ENCODE measurements around the gene ODF4. TPM values are rescaled to one million over a fixed set of nuclear protein-coding genes. Genes with fewer than 3 reads are reported as not detected.

Gene ODF4
- total and polyA plus RNA-seq, 2 of the 13 experiments (the other 11 are each of a cell fraction or from before 2014, with no cell fraction given), result not detected

DNA sequence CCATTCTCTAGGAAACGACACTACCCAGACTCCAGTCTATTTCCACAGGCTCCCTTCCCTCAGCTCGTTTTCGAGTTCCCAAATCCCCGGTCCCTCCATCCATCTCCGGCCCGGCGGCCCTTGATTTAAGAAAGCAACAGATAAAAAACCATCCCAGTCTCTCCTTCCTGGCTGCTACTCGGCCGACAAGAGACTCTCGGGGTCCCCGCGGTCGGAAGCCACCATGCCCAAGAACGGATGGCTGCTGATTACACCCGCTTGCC is 43.2 kb downstream of the ODF4 start (continued):
- TF ChIP-seq, protein P1, sequence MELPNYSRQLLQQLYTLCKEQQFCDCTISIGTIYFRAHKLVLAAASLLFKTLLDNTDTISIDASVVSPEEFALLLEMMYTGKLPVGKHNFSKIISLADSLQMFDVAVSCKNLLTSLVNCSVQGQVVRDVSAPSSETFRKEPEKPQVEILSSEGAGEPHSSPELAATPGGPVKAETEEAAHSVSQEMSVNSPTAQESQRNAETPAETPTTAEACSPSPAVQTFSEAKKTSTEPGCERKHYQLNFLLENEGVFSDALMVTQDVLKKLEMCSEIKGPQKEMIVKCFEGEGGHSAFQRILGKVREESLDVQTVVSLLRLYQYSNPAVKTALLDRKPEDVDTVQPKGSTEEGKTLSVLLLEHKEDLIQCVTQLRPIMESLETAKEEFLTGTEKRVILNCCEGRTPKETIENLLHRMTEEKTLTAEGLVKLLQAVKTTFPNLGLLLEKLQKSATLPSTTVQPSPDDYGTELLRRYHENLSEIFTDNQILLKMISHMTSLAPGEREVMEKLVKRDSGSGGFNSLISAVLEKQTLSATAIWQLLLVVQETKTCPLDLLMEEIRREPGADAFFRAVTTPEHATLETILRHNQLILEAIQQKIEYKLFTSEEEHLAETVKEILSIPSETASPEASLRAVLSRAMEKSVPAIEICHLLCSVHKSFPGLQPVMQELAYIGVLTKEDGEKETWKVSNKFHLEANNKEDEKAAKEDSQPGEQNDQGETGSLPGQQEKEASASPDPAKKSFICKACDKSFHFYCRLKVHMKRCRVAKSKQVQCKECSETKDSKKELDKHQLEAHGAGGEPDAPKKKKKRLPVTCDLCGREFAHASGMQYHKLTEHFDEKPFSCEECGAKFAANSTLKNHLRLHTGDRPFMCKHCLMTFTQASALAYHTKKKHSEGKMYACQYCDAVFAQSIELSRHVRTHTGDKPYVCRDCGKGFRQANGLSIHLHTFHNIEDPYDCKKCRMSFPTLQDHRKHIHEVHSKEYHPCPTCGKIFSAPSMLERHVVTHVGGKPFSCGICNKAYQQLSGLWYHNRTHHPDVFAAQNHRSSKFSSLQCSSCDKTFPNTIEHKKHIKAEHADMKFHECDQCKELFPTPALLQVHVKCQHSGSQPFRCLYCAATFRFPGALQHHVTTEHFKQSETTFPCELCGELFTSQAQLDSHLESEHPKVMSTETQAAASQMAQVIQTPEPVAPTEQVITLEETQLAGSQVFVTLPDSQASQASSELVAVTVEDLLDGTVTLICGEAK (IDR thresholded peaks at IDR 0.05), result no peak
- TF ChIP-seq, protein P1 (CRISPR knock-in tag; IDR thresholded peaks at IDR 0.05), result no peak
- TF ChIP-seq MEIS1 (CRISPR knock-in tag; IDR thresholded peaks at IDR 0.05; ENCODE audit: borderline replicate concordance) (no peak), GFI1 (CRISPR knock-in tag; IDR thresholded peaks at IDR 0.05; ENCODE audit: borderline replicate concordance) (0 out of 2 replicates have a peak, but pooled peaks have one; percentile 12), ZSCAN25 (CRISPR knock-in tag; IDR thresholded peaks at IDR 0.05) (no peak), GTF2F1 (IDR thresholded peaks at IDR 0.05; ENCODE audit: low read length) (no peak), ZNF670 (CRISPR knock-in tag; IDR thresholded peaks at IDR 0.05; ENCODE audit: borderline replicate concordance) (no peak), ZNF678 (CRISPR knock-in tag; IDR thresholded peaks at IDR 0.05) (0 out of 2 replicates have a peak, but pooled peaks have one; percentile 36), TAF15 (IDR thresholded peaks at IDR 0.05; ENCODE audit: low read depth, low read length, poor library complexity, severe bottlenecking) (no peak), ZNF607 (CRISPR knock-in tag; IDR thresholded peaks at IDR 0.05; ENCODE audit: borderline replicate concordance) (no peak), HOXA5 (CRISPR knock-in tag; IDR thresholded peaks at IDR 0.05) (no peak), ARNTL (CRISPR knock-in tag; IDR thresholded peaks at IDR 0.05) (0 out of 2 replicates have a peak, but pooled peaks have one; percentile 14)
- TF ChIP-seq, protein P2, sequence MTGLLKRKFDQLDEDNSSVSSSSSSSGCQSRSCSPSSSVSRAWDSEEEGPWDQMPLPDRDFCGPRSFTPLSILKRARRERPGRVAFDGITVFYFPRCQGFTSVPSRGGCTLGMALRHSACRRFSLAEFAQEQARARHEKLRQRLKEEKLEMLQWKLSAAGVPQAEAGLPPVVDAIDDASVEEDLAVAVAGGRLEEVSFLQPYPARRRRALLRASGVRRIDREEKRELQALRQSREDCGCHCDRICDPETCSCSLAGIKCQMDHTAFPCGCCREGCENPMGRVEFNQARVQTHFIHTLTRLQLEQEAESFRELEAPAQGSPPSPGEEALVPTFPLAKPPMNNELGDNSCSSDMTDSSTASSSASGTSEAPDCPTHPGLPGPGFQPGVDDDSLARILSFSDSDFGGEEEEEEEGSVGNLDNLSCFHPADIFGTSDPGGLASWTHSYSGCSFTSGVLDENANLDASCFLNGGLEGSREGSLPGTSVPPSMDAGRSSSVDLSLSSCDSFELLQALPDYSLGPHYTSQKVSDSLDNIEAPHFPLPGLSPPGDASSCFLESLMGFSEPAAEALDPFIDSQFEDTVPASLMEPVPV (CRISPR knock-in tag; IDR thresholded peaks at IDR 0.05), result 0 out of 2 replicates have a peak, but pooled peaks have one; percentile 26
- TF ChIP-seq, protein P3, sequence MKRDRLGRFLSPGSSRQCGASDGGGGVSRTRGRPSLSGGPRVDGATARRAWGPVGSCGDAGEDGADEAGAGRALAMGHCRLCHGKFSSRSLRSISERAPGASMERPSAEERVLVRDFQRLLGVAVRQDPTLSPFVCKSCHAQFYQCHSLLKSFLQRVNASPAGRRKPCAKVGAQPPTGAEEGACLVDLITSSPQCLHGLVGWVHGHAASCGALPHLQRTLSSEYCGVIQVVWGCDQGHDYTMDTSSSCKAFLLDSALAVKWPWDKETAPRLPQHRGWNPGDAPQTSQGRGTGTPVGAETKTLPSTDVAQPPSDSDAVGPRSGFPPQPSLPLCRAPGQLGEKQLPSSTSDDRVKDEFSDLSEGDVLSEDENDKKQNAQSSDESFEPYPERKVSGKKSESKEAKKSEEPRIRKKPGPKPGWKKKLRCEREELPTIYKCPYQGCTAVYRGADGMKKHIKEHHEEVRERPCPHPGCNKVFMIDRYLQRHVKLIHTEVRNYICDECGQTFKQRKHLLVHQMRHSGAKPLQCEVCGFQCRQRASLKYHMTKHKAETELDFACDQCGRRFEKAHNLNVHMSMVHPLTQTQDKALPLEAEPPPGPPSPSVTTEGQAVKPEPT (CRISPR knock-in tag; IDR thresholded peaks at IDR 0.05; ENCODE audit: low read depth), result no peak
- TF ChIP-seq, protein P4, sequence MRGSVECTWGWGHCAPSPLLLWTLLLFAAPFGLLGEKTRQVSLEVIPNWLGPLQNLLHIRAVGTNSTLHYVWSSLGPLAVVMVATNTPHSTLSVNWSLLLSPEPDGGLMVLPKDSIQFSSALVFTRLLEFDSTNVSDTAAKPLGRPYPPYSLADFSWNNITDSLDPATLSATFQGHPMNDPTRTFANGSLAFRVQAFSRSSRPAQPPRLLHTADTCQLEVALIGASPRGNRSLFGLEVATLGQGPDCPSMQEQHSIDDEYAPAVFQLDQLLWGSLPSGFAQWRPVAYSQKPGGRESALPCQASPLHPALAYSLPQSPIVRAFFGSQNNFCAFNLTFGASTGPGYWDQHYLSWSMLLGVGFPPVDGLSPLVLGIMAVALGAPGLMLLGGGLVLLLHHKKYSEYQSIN (CRISPR knock-in tag; IDR thresholded peaks at IDR 0.05; ENCODE audit: borderline replicate concordance), result no peak
